ENCODE results near the gene P2RY6. TPM values are rescaled to one million over a fixed set of nuclear protein-coding genes. Genes with fewer than 3 reads are reported as not detected.
A peak's percentile ranks its signal among the peaks of the same experiment; 100 is the strongest.

The P2RY6 gene
- total and polyA plus RNA-seq, 2 donors from 2014 or later: 6.7 to 17.9 TPM

GRCh38 chr11:73317803-73318202 is 45.7 kb downstream of the P2RY6 start:
- Histone ChIP-seq H3K4me1 (ENCODE audit: control insufficient read depth in 2 of 3, insufficient read depth in 2 of 3, low read depth in 1 of 3, low read length in 3 of 3) (peaks cover 17 to 90% (median 72%) of the 10 kb centered on the region in 3 donors), H3K36me3 (ENCODE audit: control insufficient read depth in 2 of 3, insufficient read depth in 3 of 3, low read length in 3 of 3) (peaks cover 0 to 7% (median 2%) of the 10 kb centered on the region in 3 donors), H3K9me3 (ENCODE audit: control insufficient read depth in 2 of 3, insufficient read depth in 1 of 3, low read length in 3 of 3) (no peaks in the 10 kb centered on the region), H3K27me3 (ENCODE audit: control insufficient read depth, insufficient read depth, low read length) (no peaks in the 10 kb centered on the region), H3K9ac (ENCODE audit: low read length in 3 of 3) (peak overlapping the region in 1 of 3 donors; percentile 52), H3K27ac (ENCODE audit: low read depth in 2 of 2, low read length in 2 of 2) (peak overlapping the region; percentile 79 to 87), H3K4me3 (ENCODE audit: low read length in 3 of 3) (no peak overlapping the region)
- no peak for DNase-seq
- TF ChIP-seq, protein P1, sequence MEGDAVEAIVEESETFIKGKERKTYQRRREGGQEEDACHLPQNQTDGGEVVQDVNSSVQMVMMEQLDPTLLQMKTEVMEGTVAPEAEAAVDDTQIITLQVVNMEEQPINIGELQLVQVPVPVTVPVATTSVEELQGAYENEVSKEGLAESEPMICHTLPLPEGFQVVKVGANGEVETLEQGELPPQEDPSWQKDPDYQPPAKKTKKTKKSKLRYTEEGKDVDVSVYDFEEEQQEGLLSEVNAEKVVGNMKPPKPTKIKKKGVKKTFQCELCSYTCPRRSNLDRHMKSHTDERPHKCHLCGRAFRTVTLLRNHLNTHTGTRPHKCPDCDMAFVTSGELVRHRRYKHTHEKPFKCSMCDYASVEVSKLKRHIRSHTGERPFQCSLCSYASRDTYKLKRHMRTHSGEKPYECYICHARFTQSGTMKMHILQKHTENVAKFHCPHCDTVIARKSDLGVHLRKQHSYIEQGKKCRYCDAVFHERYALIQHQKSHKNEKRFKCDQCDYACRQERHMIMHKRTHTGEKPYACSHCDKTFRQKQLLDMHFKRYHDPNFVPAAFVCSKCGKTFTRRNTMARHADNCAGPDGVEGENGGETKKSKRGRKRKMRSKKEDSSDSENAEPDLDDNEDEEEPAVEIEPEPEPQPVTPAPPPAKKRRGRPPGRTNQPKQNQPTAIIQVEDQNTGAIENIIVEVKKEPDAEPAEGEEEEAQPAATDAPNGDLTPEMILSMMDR (IDR thresholded peaks at IDR 0.05; ENCODE audit: borderline replicate concordance, extremely low read depth, insufficient read depth): no peak
- intact Hi-C loops (cut with DNase I): no loop called here
- no peak for FAIRE-seq

- no peak for FAIRE-seq
- no peak for DNase-seq
- Histone ChIP-seq H3K4me1 (ENCODE audit: control insufficient read depth in 2 of 3, insufficient read depth in 2 of 3, low read depth in 1 of 3, low read length in 3 of 3) (peaks cover 18 to 91% (median 69%) of the 10 kb centered on the region in 3 donors), H3K9ac (ENCODE audit: low read length in 3 of 3) (peak overlapping the region in 1 of 3 donors; percentile 43), H3K9me3 (ENCODE audit: control insufficient read depth in 2 of 3, insufficient read depth in 1 of 3, low read length in 3 of 3) (no peaks in the 10 kb centered on the region), H3K27me3 (ENCODE audit: control insufficient read depth, insufficient read depth, low read length) (no peaks in the 10 kb centered on the region), H3K4me3 (ENCODE audit: low read length in 3 of 3) (no peak overlapping the region), H3K36me3 (ENCODE audit: control insufficient read depth in 2 of 3, insufficient read depth in 3 of 3, low read length in 3 of 3) (peaks cover 0 to 5% (median 2%) of the 10 kb centered on the region in 3 donors), H3K27ac (ENCODE audit: low read depth in 2 of 2, low read length in 2 of 2) (peak overlapping the region; percentile 79 to 87)
- intact Hi-C loops (cut with DNase I): no loop called here
- TF ChIP-seq, protein P1 (IDR thresholded peaks at IDR 0.05; ENCODE audit: borderline replicate concordance, extremely low read depth, insufficient read depth): no peak
Measured at GRCh38 chr11:73318501-73319011, 46.4 kb downstream of the P2RY6 start.

DNA sequence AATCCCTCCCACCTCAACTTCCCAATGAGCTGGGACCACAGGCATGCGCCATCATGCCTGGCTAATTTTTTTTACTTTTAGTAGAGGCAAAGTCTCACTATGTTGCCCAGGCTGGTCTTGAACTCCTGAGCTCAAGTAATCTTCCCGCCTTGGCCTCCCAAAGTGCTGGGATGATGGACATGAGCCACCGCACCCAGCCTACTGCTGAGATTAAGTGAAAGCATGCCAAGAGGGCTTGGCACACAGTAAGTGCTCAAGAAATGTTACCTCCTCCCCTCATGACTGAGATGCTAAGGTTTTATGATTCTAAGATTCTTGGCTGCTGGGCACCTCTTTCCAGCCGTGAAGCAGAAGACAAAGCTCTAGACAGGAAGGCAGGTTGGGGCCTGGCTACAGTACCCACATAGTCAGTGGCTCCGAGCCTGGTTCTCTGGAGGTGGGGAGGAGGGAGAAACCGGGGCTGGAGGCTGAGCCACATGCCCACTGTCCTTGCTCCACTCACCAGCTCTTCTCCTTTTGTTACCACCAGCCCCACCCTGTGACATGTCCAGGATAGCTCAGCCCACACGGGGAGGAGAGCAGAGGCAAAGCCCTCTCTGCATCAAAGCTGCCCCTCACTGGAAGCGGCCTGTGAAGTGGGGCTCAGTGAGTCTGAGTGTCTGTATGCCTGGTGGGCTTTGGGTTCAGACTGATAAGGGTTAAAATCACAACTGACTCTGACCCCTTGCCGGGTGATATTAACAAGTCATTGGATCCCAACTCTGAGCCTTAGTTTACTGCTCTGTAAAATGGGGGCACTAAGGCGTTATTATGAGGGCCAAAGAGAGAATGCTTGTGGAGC is 48.8 kb downstream of the P2RY6 start:
- Histone ChIP-seq H3K9me3 (ENCODE audit: control insufficient read depth in 2 of 3, insufficient read depth in 1 of 3, low read length in 3 of 3) (no peaks in the 10 kb centered on the region), H3K36me3 (ENCODE audit: control insufficient read depth in 2 of 3, insufficient read depth in 3 of 3, low read length in 3 of 3) (peaks cover 0 to 5% (median 2%) of the 10 kb centered on the region in 3 donors), H3K9ac (ENCODE audit: low read length in 3 of 3) (no peak overlapping the region), H3K4me1 (ENCODE audit: control insufficient read depth in 2 of 3, insufficient read depth in 2 of 3, low read depth in 1 of 3, low read length in 3 of 3) (peaks cover 13 to 89% (median 61%) of the 10 kb centered on the region in 3 donors), H3K27me3 (ENCODE audit: control insufficient read depth, insufficient read depth, low read length) (no peaks in the 10 kb centered on the region), H3K4me3 (ENCODE audit: low read length in 3 of 3) (no peak overlapping the region), H3K27ac (ENCODE audit: low read depth in 2 of 2, low read length in 2 of 2) (peak overlapping the region; percentile 65 to 91)
- no peak for FAIRE-seq
- TF ChIP-seq, protein P1 (IDR thresholded peaks at IDR 0.05; ENCODE audit: borderline replicate concordance, extremely low read depth, insufficient read depth): no peak
- no peak for DNase-seq
- intact Hi-C loops (cut with DNase I): no loop called here

All from kidney (tissue), 14 donors.